ENCODE measurements around the gene OR2B2.

Gene OR2B2

GRCh38 chr6:27893059-27893835 lies 18.9 kb downstream of the OR2B2 start:
- peak; percentile 98 for DNase-seq (ENCODE audit: low spot score)

- DNase-seq (ENCODE audit: low spot score) = no peak
Observed at GRCh38 chr6:27892649-27893058, 19.5 kb downstream of the OR2B2 start.

- DNase-seq (ENCODE audit: low spot score) = peak; percentile 84
Observed at GRCh38 chr6:27891320-27891875, 20.8 kb downstream of the OR2B2 start.

GRCh38 chr6:27890445-27891319 lies 21.5 kb downstream of the OR2B2 start:
- peak; percentile 97 for DNase-seq (ENCODE audit: low spot score)

GRCh38 chr6:27889628-27890444 lies 22.4 kb downstream of the OR2B2 start:
- peak; percentile 90 for DNase-seq (ENCODE audit: low spot score)

GRCh38 chr6:27889275-27889627 lies 22.9 kb downstream of the OR2B2 start:
- no peak for DNase-seq (ENCODE audit: low spot score)

GRCh38 chr6:27888566-27888965 lies 23.6 kb downstream of the OR2B2 start:
- DNase-seq (ENCODE audit: low spot score) = peak; percentile 36

- DNase-seq (ENCODE audit: low spot score) = no peak
Observed at GRCh38 chr6:27886073-27886472, 26.1 kb downstream of the OR2B2 start.

- no peak for DNase-seq (ENCODE audit: low spot score)
Observed at GRCh38 chr6:27883136-27883535, 29.1 kb downstream of the OR2B2 start.

GRCh38 chr6:27882624-27883023 lies 29.6 kb downstream of the OR2B2 start:
- DNase-seq (ENCODE audit: low spot score) = no peak

- DNase-seq (ENCODE audit: low spot score) = no peak
Observed at GRCh38 chr6:27879837-27880236, 32.4 kb downstream of the OR2B2 start.

GRCh38 chr6:27874016-27874415 lies 38.2 kb downstream of the OR2B2 start:
- no peak for DNase-seq (ENCODE audit: low spot score)

- peak; percentile 89 for DNase-seq (ENCODE audit: low spot score)
Observed at GRCh38 chr6:27873021-27873940, 38.9 kb downstream of the OR2B2 start.

GRCh38 chr6:27872642-27873020 lies 39.6 kb downstream of the OR2B2 start:
- DNase-seq (ENCODE audit: low spot score) = no peak

GRCh38 chr6:27871924-27872638 lies 40.1 kb downstream of the OR2B2 start:
- peak; percentile 97 for DNase-seq (ENCODE audit: low spot score)

GRCh38 chr6:27870291-27870870 lies 41.8 kb downstream of the OR2B2 start:
- DNase-seq (ENCODE audit: low spot score) = no peak

GRCh38 chr6:27868311-27868710 lies 43.9 kb downstream of the OR2B2 start:
- no peak for DNase-seq (ENCODE audit: low spot score)

- DNase-seq (ENCODE audit: low spot score) = peak; percentile 60
Observed at GRCh38 chr6:27867945-27868300, 44.3 kb downstream of the OR2B2 start.

GRCh38 chr6:27867051-27867944 lies 44.9 kb downstream of the OR2B2 start:
- peak; percentile 93 for DNase-seq (ENCODE audit: low spot score)

Measured in NAMALWA (cell line).